ENCODE data around the gene RUNX1. TPM values are rescaled to one million over a fixed set of nuclear protein-coding genes. Genes with fewer than 3 reads are reported as not detected.

The RUNX1 gene
- total RNA-seq, 6 experiments from 2014 or later, result 2.9 to 18.3 (median 4.3) TPM

GRCh38 chr21:34925597-34925996, 123.5 kb downstream of the RUNX1 start:
- Histone ChIP-seq H3K4me3 (no peak overlapping the region), H3K27me3 (no peaks in the 10 kb centered on the region), H3K4me1 (peaks cover 0 to 9% (median 0%) of the 10 kb centered on the region in 4 donors), H3K27ac (no peak overlapping the region), H3K36me3 (no peaks in the 10 kb centered on the region), H3K9me3 (no peaks in the 10 kb centered on the region)
- TF ChIP-seq POLR2A (IDR thresholded peaks at IDR 0.05), result no peak
- TF ChIP-seq, protein P1, sequence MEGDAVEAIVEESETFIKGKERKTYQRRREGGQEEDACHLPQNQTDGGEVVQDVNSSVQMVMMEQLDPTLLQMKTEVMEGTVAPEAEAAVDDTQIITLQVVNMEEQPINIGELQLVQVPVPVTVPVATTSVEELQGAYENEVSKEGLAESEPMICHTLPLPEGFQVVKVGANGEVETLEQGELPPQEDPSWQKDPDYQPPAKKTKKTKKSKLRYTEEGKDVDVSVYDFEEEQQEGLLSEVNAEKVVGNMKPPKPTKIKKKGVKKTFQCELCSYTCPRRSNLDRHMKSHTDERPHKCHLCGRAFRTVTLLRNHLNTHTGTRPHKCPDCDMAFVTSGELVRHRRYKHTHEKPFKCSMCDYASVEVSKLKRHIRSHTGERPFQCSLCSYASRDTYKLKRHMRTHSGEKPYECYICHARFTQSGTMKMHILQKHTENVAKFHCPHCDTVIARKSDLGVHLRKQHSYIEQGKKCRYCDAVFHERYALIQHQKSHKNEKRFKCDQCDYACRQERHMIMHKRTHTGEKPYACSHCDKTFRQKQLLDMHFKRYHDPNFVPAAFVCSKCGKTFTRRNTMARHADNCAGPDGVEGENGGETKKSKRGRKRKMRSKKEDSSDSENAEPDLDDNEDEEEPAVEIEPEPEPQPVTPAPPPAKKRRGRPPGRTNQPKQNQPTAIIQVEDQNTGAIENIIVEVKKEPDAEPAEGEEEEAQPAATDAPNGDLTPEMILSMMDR (IDR thresholded peaks at IDR 0.05), result no peak
- intact Hi-C loops (cut with DNase I), result no loop called here
- 70% methylated on average over 4 of the region's 4 CpGs for WGBS (ENCODE audit: insufficient coverage, low coverage, low lambda C conversion rate, missing lambda C conversion rate)
- no peak for DNase-seq
- ATAC-seq, result no peak

- TF ChIP-seq POLR2A (IDR thresholded peaks at IDR 0.05), result no peak
- TF ChIP-seq, protein P1 (IDR thresholded peaks at IDR 0.05), result no peak
- ATAC-seq (no peak), DNase-seq (no peak)
- Histone ChIP-seq H3K27ac (no peak overlapping the region), H3K4me1 (peaks cover 0 to 9% (median 0%) of the 10 kb centered on the region in 4 donors), H3K9me3 (no peaks in the 10 kb centered on the region), H3K27me3 (no peaks in the 10 kb centered on the region), H3K4me3 (no peak overlapping the region), H3K36me3 (no peaks in the 10 kb centered on the region)
- intact Hi-C loops (cut with DNase I), result no loop called here
- 57% methylated on average over 1 of the region's 1 CpG for WGBS (ENCODE audit: insufficient coverage, low coverage, low lambda C conversion rate, missing lambda C conversion rate)
Observed at GRCh38 chr21:34924771-34925419, 124.2 kb downstream of the RUNX1 start.

- no peaks in the 10 kb centered on the region for H3K36me3 ChIP-seq
- ATAC-seq (no peak), DNase-seq (no peak)
- H3K27me3 ChIP-seq, result no peaks in the 10 kb centered on the region
- H3K4me3 ChIP-seq, result no peak overlapping the region
- peaks cover 0 to 9% (median 0%) of the 10 kb centered on the region in 4 donors for H3K4me1 ChIP-seq
- TF ChIP-seq, protein P1 (IDR thresholded peaks at IDR 0.05), result no peak
- TF ChIP-seq POLR2A (IDR thresholded peaks at IDR 0.05), result no peak
- intact Hi-C loops (cut with DNase I), result no loop called here
- H3K27ac ChIP-seq, result no peak overlapping the region
- 96% methylated on average over 3 of the region's 3 CpGs for WGBS (ENCODE audit: insufficient coverage, low coverage, low lambda C conversion rate, missing lambda C conversion rate)
- no peaks in the 10 kb centered on the region for H3K9me3 ChIP-seq
Observed at GRCh38 chr21:34924194-34924593, 124.9 kb downstream of the RUNX1 start.

DNA sequence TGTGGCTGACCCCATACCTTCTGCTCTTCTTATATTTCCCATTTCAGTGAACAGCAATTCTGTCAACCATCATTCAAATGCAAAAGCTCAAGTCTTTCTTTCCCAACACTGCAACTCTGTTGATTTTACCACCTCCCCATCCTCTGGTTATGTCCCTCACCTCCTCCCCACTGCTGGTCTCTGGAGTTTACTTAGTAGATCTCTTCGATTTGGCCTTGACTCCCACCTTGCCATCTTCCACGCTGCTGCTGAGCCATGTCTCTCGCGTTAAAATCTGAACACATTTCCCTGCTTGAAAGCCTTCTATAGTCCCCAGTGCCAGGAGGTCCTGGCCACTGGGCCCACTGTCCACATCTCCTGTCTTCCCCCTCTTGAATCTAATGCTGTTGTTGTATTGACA, 125.5 kb downstream of the RUNX1 start:
- WGBS (ENCODE audit: insufficient coverage, low coverage, low lambda C conversion rate, missing lambda C conversion rate), result 71% methylated on average over 4 of the region's 4 CpGs
- Histone ChIP-seq H3K27me3 (no peaks in the 10 kb centered on the region), H3K4me1 (peaks cover 0 to 9% (median 0%) of the 10 kb centered on the region in 4 donors), H3K36me3 (no peaks in the 10 kb centered on the region), H3K4me3 (no peak overlapping the region), H3K9me3 (no peaks in the 10 kb centered on the region), H3K27ac (no peak overlapping the region)
- no peak for TF ChIP-seq POLR2A (IDR thresholded peaks at IDR 0.05)
- TF ChIP-seq, protein P1 (IDR thresholded peaks at IDR 0.05), result no peak
- intact Hi-C loops (cut with DNase I), result no loop called here
- DNase-seq, result no peak
- ATAC-seq, result no peak

All from right lobe of liver (tissue), 6 donors.